Activated CD8-positive, alpha-beta T cell treated with anti-CD3 and anti-CD28 coated beads for 36 hours (primary cell): ENCODE measurements around the gene NAA25. TPM values are rescaled to one million over a fixed set of nuclear protein-coding genes. Genes with fewer than 3 reads are reported as not detected.

Source experiments
- ATAC-seq: fragments of 200-7000 bp; cut with Tn5 transposase; one replicate; pipeline ENCODE4 v1.10.0; 2021; ENCODE audit warnings: mild to moderate bottlenecking, moderate library complexity
- CTCF ChIA-PET: fragments of 350-600 bp; sonication (Branson Sonifier 250); formaldehyde crosslinking; loops from one replicate; lab custom pipeline; 2021; ENCODE audit warnings: antibody characterized with exemption; lab: Charles Lee
- POLR2A ChIA-PET: fragments of 350-600 bp; sonication (Branson Sonifier 250); formaldehyde crosslinking; loops from one replicate; lab custom pipeline; 2021; ENCODE audit warnings: antibody characterized with exemption; lab: Charles Lee
- DNase-seq: peaks from one replicate; pipeline ENCODE4 v3.0.0-alpha.2; 2020
- H3K27ac Mint-ChIP-seq: one replicate; pipeline ENCODE4 v1.8.0; 2021; ENCODE audit warnings: mild to moderate bottlenecking, mixed read lengths
- H3K27me3 Mint-ChIP-seq: one replicate; pipeline ENCODE4 v1.8.0; 2021; ENCODE audit warnings: mixed read lengths
- H3K36me3 Mint-ChIP-seq: one replicate; pipeline ENCODE4 v1.8.0; 2021; ENCODE audit warnings: low read depth, mixed read lengths
- H3K4me1 Mint-ChIP-seq: one replicate; pipeline ENCODE4 v1.8.0; 2021; ENCODE audit warnings: low read depth, mixed read lengths
- H3K4me3 Mint-ChIP-seq: one replicate; pipeline ENCODE4 v1.8.0; 2021; ENCODE audit warnings: mild to moderate bottlenecking, moderate library complexity, mixed read lengths
- H3K9me3 Mint-ChIP-seq: one replicate; pipeline ENCODE4 v1.8.0; 2021; ENCODE audit warnings: mixed read lengths
- CTCF ChIP-seq: fragments of 200-600 bp; IDR thresholded peaks from one replicate; pipeline ENCODE4 v1.8.0; 2022; ENCODE audit warnings: antibody characterized with exemption, mild to moderate bottlenecking
- intact Hi-C: fragments of 100-400 bp; cut with micrococcal nuclease; formaldehyde crosslinking; loops from one replicate; pipeline ENCODE4 v1.10.0; 2022
- microRNA-seq: library from miRNA; unstranded; fragments of <30 nt; microRNA quantifications from one replicate; pipeline ENCODE4 v1.2.0, GENCODE V29; 2022; ENCODE audit warnings: borderline microRNAs expressed, borderline replicate concordance
- total RNA-seq, 2 experiments: library from RNA; stranded (reverse); gene quantifications; one replicate each; pipeline ENCODE4 v1.2.3, GENCODE V29; 2021

NAA25 gene
- total RNA-seq, 2 experiments from 2014 or later, result 46.0 to 48.3 TPM

GRCh38 chr12:111984820-111985219, 123.8 kb downstream of the NAA25 start:
- TF ChIP-seq CTCF, result no peak
- ATAC-seq (no peak), DNase-seq (no peak)
- CTCF ChIA-PET, result no interaction called here
- peaks cover 4% of the 10 kb centered on the region for H3K36me3 Mint-ChIP-seq
- no peak overlapping the region for H3K27ac Mint-ChIP-seq
- no peak overlapping the region for H3K4me3 Mint-ChIP-seq
- H3K4me1 Mint-ChIP-seq, result peaks cover 8% of the 10 kb centered on the region
- POLR2A ChIA-PET, result no interaction called here
- H3K9me3 Mint-ChIP-seq, result no peaks in the 10 kb centered on the region
- intact Hi-C loops, result no loop called here
- no peaks in the 10 kb centered on the region for H3K27me3 Mint-ChIP-seq

GRCh38 chr12:111981987-111982386, 126.6 kb downstream of the NAA25 start:
- no peak for ATAC-seq
- Mint-ChIP-seq H3K27ac (no peak overlapping the region), H3K4me1 (peaks cover 9% of the 10 kb centered on the region), H3K9me3 (no peaks in the 10 kb centered on the region), H3K36me3 (peaks cover 2% of the 10 kb centered on the region), H3K4me3 (no peak overlapping the region), H3K27me3 (no peaks in the 10 kb centered on the region)
- no peak for TF ChIP-seq CTCF
- intact Hi-C loops, result no loop called here
- ChIA-PET CTCF (no interaction called here), POLR2A (interaction anchor here (1.3 kb wide), 1 partner anchor 32 kb away, joined by 3 read pairs; no protein-coding TSS in a partner anchor)
- no peak for DNase-seq

- ChIA-PET CTCF (interaction anchor here (1.2 kb wide), 1 partner anchor 17 kb away, joined by 4 read pairs; no protein-coding TSS in a partner anchor), POLR2A (no interaction called here)
- H3K27ac Mint-ChIP-seq, result no peak overlapping the region
- no peaks in the 10 kb centered on the region for H3K27me3 Mint-ChIP-seq
- intact Hi-C loops, result no loop called here
- no peak for TF ChIP-seq CTCF
- peaks cover 2% of the 10 kb centered on the region for H3K36me3 Mint-ChIP-seq
- no peak for DNase-seq
- no peak for ATAC-seq
- no peak overlapping the region for H3K4me3 Mint-ChIP-seq
- peaks cover 14% of the 10 kb centered on the region for H3K4me1 Mint-ChIP-seq
- no peaks in the 10 kb centered on the region for H3K9me3 Mint-ChIP-seq
Observed at GRCh38 chr12:111980598-111980997, 128.0 kb downstream of the NAA25 start.

GRCh38 chr12:111978545-111978944, 130.0 kb downstream of the NAA25 start:
- H3K27ac Mint-ChIP-seq, result no peak overlapping the region
- ChIA-PET CTCF (no interaction called here), POLR2A (interaction anchor here (0.6 kb wide), 1 partner anchor 148 kb away, joined by 3 read pairs; no protein-coding TSS in a partner anchor)
- no peaks in the 10 kb centered on the region for H3K27me3 Mint-ChIP-seq
- peaks cover 2% of the 10 kb centered on the region for H3K36me3 Mint-ChIP-seq
- intact Hi-C loops, result no loop called here
- ATAC-seq, result no peak
- peaks cover 18% of the 10 kb centered on the region for H3K4me1 Mint-ChIP-seq
- H3K4me3 Mint-ChIP-seq, result no peak overlapping the region
- no peak for TF ChIP-seq CTCF
- DNase-seq, result no peak
- H3K9me3 Mint-ChIP-seq, result no peaks in the 10 kb centered on the region

GRCh38 chr12:111976860-111977259, 131.7 kb downstream of the NAA25 start:
- H3K36me3 Mint-ChIP-seq, result peaks cover 2% of the 10 kb centered on the region
- DNase-seq, result no peak
- ChIA-PET CTCF (no interaction called here), POLR2A (interaction anchor here (1.5 kb wide), 1 partner anchor 18 kb away, joined by 3 read pairs; no protein-coding TSS in a partner anchor)
- no peak overlapping the region for H3K4me3 Mint-ChIP-seq
- no peak overlapping the region for H3K27ac Mint-ChIP-seq
- intact Hi-C loops, result no loop called here
- H3K4me1 Mint-ChIP-seq, result peaks cover 14% of the 10 kb centered on the region
- H3K9me3 Mint-ChIP-seq, result no peaks in the 10 kb centered on the region
- ATAC-seq, result no peak
- H3K27me3 Mint-ChIP-seq, result no peaks in the 10 kb centered on the region
- no peak for TF ChIP-seq CTCF

Small RNAs within 50 kb of the gene (microRNA-seq; reads per million reads assigned to microRNA genes)
- gene MIR3657, result not detected

Other genes with a start within 250 kb of the NAA25 start
- 10 to 100 TPM; 13.8 to 16.3 TPM for gene TMEM116, start 95.6 kb downstream of the NAA25 start, total RNA-seq
- 10 to 100 TPM; 82.9 to 83.7 TPM for gene ERP29, start 95.4 kb downstream of the NAA25 start, total RNA-seq
- 10 to 100 TPM; 34.6 to 35.8 TPM for gene TRAFD1, start 16.8 kb upstream of the NAA25 start, total RNA-seq